NT2/D1 (cell line): ENCODE measurements around the gene KLHL26.
A peak's percentile ranks its signal among the peaks of the same experiment; 100 is the strongest.

Experiments used
- DNase-seq: peaks from one replicate; pipeline ENCODE4 v3.0.0-alpha.2; 2011; ENCODE audit warnings: low read depth, low spot score
- H3K27me3 ChIP-seq: 2 replicates; pipeline ENCODE4 v1.6.0; 2011; ENCODE audit warnings: mild to moderate bottlenecking; ENCODE audit not compliant: insufficient read length, insufficient read depth
- H3K36me3 ChIP-seq: 2 replicates; pipeline ENCODE4 v1.6.1; 2011; ENCODE audit warnings: mild to moderate bottlenecking, low read length, mixed read lengths; ENCODE audit not compliant: insufficient read depth, insufficient read length
- H3K4me1 ChIP-seq: 2 replicates; pipeline ENCODE4 v1.5.1; 2011; ENCODE audit not compliant: insufficient read depth, insufficient read length
- H3K4me3 ChIP-seq: 2 replicates; pipeline ENCODE4 v1.5.1; 2011; ENCODE audit warnings: low read depth; ENCODE audit not compliant: insufficient read length
- H3K9ac ChIP-seq: 2 replicates; pipeline ENCODE4 v1.6.0; 2011; ENCODE audit warnings: low read depth; ENCODE audit not compliant: insufficient read length
- H3K9me3 ChIP-seq: 2 replicates; pipeline ENCODE4 v1.5.1; 2011; ENCODE audit warnings: mild to moderate bottlenecking, low read length; ENCODE audit not compliant: insufficient read depth
- SUZ12 ChIP-seq: IDR thresholded peaks from 2 replicates; pipeline ENCODE4 v1.6.1; 2011; ENCODE audit not compliant: insufficient read length, insufficient read depth; ENCODE audit errors: extremely low read depth
- YY1 ChIP-seq: IDR thresholded peaks from 2 replicates; pipeline ENCODE4 v1.6.1; 2011; ENCODE audit not compliant: insufficient read length, insufficient read depth
- ZNF274 ChIP-seq: IDR thresholded peaks from 2 replicates; pipeline ENCODE4 v1.6.1; 2011; ENCODE audit warnings: mild to moderate bottlenecking, low read depth, low read length

The KLHL26 gene

DNA sequence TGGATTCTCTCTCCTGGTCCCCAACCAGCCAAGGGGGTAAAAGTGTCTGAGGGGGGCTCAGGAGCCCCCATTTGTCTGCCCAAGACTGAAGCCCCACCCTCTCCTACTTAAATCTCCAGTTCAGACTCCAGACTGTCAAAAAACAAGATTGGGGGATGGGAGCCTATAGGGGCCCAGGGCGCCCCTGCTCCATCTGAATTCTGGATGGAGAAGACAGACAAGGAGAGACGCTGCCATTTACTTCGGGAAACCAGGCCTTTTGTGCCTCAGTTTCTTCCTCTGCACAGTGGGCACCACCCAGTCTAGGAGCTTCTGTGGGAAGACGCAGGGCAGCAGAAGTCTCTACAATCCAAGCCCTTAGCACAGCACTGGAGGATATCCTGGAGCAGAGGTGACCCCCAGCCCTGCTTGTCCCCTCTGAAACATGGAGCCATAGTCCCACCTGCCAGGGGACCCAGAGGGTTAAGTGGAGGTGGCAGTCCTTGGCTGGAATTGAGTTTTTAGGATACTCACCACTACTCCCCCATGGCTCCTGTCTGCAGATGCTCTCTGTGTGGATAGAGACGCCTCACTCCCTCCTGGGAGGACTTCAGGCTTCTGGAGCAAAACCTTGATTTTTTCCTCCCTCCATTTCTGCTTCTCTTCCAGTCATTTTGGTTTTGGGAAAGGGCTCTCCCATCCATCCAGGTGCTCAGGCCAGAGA, 28.6 kb upstream of the KLHL26 start:
- no peak for DNase-seq
- peak overlapping the region; percentile 32 for H3K4me3 ChIP-seq
- no peaks in the 10 kb centered on the region for H3K9me3 ChIP-seq
- H3K4me1 ChIP-seq: peaks cover 56% of the 10 kb centered on the region
- H3K27me3 ChIP-seq: peaks cover 93% of the 10 kb centered on the region
- H3K9ac ChIP-seq: no peak overlapping the region
- no peaks in the 10 kb centered on the region for H3K36me3 ChIP-seq
- TF ChIP-seq SUZ12: peak; percentile 23
- TF ChIP-seq YY1: no peak

DNA sequence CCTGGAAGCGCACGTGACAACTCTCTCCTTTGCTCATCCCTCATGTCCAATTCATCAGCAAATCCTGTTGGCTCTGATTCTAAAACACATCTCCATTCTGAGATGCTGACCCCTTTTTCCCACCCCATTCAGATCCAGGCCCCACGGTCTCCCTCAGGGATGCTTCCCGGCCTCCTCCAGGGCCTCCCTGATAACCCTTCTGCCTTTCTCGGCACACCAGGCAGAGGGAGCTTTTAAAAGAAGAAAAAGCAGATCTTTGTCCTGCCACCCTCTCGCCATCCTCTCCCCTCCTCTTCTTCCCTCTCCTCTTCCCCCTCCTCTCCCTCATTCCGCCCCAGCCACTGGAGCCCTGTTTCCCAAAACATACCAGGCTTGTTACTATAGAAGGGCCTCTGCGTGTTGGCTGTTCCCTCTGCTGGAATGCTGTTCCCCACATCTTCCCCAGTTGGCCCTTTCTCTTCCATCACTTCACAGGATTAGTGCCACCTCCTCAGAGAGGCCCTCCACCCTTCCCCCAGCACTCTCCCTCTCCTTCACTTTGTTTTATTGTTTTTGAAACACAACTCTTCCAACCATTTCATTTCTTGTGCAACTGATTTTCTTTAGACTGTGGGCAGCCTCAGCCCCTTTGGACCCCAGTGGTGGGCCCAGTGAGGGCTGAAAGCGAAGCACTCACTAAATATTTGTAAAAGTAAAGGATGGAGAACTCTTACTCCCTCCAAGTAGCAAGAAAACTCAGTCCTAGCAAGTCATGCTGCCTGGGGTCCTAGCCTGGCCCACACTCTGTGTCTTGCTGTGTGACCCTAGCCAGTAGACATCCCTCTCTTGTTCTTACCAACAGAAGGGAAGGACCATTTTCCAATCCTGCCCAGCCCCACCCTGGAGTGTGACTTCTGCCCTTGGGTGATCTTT, 27.8 kb upstream of the KLHL26 start:
- peaks cover 94% of the 10 kb centered on the region for H3K27me3 ChIP-seq

DNA sequence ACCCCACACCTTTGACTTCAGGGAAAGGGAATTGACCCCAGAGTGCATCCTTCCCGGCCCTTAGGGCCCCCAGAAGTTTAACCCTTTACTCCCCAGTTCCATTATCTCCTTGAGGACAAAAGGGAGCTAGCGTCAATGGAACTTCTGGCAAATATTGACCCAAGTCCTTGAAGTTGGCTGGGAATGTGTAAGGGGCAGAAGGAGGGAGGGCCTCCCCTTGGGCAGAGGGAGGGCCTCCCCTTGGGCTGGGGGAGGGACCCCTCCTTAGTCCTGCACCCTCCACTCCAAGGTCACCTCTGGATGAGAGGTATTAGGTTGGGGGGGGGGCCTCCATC, 27.1 kb upstream of the KLHL26 start:
- H3K36me3 ChIP-seq: no peaks in the 10 kb centered on the region
- peaks cover 94% of the 10 kb centered on the region for H3K27me3 ChIP-seq
- H3K9ac ChIP-seq: no peak overlapping the region
- H3K9me3 ChIP-seq: no peaks in the 10 kb centered on the region
- TF ChIP-seq YY1 (no peak), ZNF274 (no peak), SUZ12 (no peak)
- no peak overlapping the region for H3K4me3 ChIP-seq
- DNase-seq: no peak
- peaks cover 56% of the 10 kb centered on the region for H3K4me1 ChIP-seq

More for the DNA sequence above, 27.8 kb upstream of the KLHL26 start:
- DNase-seq: no peak
- TF ChIP-seq SUZ12 (peak; percentile 5), ZNF274 (no peak), YY1 (no peak)
- no peak overlapping the region for H3K4me3 ChIP-seq
- H3K9ac ChIP-seq: no peak overlapping the region
- no peaks in the 10 kb centered on the region for H3K36me3 ChIP-seq
- H3K4me1 ChIP-seq: peaks cover 54% of the 10 kb centered on the region
- H3K9me3 ChIP-seq: no peaks in the 10 kb centered on the region

DNA sequence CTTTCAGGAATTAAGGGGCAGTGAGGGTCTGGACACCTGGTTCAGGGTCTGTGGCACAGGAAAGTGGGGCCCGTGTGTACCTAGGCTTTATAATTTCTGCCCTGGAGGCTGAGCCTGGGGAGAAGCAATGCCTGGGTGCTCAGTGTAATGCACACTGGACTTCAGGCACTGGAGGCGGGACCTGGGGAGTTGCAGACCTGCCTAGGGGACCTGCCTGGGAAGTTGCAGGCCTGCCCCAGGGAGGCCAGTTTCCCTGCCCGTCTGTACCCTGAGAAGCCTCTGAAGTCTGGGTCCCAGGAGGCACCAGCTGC, 26.6 kb upstream of the KLHL26 start:
- H3K4me3 ChIP-seq: peak overlapping the region; percentile 18
- no peak for DNase-seq
- H3K36me3 ChIP-seq: no peaks in the 10 kb centered on the region
- no peaks in the 10 kb centered on the region for H3K9me3 ChIP-seq
- H3K27me3 ChIP-seq: peaks cover 94% of the 10 kb centered on the region
- H3K4me1 ChIP-seq: peaks cover 51% of the 10 kb centered on the region
- H3K9ac ChIP-seq: peak overlapping the region; percentile 64
- TF ChIP-seq SUZ12 (no peak), YY1 (no peak), ZNF274 (no peak)

DNA sequence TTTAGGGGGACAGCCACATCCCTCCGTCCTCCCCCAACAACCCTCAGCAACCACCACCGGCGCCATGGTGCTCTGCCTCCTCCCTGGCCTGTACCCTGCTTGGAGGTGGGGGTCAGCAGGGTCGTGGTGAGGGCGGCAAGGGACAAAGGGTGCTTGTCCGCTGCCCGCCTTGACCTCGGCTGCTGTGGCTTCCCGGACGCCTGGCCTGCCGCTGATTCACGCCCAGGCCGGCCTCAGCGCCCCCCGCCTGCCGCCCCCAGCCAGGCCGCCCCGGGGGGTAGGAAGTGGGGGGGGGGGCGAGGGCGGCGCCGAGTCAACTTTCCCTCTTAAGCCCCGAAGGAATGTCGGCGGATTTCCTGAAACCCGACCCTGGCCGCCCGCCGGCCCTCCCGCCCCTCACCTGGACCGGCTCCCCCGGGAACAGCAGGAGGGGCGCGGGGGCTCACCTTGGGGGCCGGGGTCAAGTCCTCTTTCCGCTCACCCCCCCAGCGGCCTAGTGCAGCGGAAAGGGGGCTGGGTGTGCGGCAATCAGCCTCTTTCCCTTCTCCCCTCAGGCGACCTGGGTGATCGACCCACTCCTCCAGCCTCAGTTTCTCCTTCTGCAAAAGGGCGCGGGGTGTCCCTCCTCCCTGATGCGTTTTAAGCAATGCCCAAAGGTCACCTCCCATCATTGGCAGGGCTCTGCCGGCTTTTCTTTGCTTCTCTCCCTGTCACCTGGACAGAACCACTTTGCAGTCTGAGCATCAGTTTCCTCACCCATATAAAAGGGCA, 26.1 kb upstream of the KLHL26 start:
- peak overlapping the region; percentile 28 for H3K4me3 ChIP-seq
- H3K9ac ChIP-seq: peak overlapping the region; percentile 64
- peaks cover 94% of the 10 kb centered on the region for H3K27me3 ChIP-seq
- H3K9me3 ChIP-seq: no peaks in the 10 kb centered on the region
- peaks cover 47% of the 10 kb centered on the region for H3K4me1 ChIP-seq
- no peak for DNase-seq
- TF ChIP-seq SUZ12 (peak; percentile 9), YY1 (no peak)
- no peaks in the 10 kb centered on the region for H3K36me3 ChIP-seq

DNA sequence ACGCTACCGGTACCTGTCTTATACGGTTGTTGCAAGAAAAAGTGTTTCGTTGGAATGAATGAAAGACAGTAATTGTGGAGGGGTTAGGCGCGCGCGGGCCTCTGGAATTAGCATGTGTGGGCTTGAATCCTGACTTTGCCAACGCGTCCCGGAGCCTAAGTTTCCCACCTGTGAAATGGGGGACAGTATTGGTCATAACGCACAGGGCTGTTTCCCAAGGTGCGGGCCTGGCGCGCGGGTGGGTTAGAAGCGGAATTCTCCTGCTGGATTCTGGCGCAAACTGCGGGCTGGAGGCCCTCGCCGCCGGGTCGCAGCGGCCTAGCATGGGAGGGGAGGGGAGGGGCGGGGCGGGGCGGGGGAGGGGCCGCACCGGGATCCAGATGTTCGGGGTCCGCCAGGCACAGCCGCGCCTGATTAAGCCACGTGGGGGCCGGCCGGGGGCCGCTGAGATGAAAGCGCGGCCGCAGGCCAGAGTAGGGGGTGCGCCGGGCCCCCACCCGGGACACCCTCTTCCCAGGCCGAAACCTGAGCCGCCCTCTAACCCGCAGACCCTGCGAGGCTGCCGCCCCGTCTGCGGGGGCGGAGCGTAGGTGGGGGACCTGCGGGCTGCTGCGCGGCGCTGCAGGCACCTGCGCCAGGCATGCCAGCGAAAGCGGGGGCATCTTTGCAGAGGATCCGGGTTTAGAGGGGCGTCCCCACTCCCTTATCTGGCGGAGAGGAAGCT, 25.3 kb upstream of the KLHL26 start:
- TF ChIP-seq YY1: no peak
- TF ChIP-seq ZNF274: no peak
- peak; percentile 84 for TF ChIP-seq SUZ12
- no peak for DNase-seq
- Histone ChIP-seq H3K4me1 (peaks cover 47% of the 10 kb centered on the region), H3K36me3 (no peaks in the 10 kb centered on the region), H3K9ac (peak overlapping the region; percentile 51), H3K27me3 (peaks cover 94% of the 10 kb centered on the region), H3K4me3 (peak overlapping the region; percentile 28), H3K9me3 (no peaks in the 10 kb centered on the region)
